Progenitor cell of endocrine pancreas (in vitro differentiated cells): ENCODE data around the gene BCL2. TPM values are rescaled to one million over a fixed set of nuclear protein-coding genes. Genes with fewer than 3 reads are reported as not detected.

Experiments used
- DNase-seq: peaks from one replicate; pipeline ENCODE4 v3.0.0; 2021; ENCODE audit warnings: low spot score; ENCODE audit not compliant: unreplicated experiment
- H3K27ac Mint-ChIP-seq: 2 replicates; pipeline ENCODE4 v1.8.0; 2021; ENCODE audit warnings: mild to moderate bottlenecking, moderate library complexity, mixed read lengths
- H3K27me3 Mint-ChIP-seq: 2 replicates; pipeline ENCODE4 v1.8.0; 2021; ENCODE audit warnings: mixed read lengths
- H3K36me3 Mint-ChIP-seq: 2 replicates; pipeline ENCODE4 v1.8.0; 2022; ENCODE audit warnings: mixed read lengths; ENCODE audit not compliant: insufficient read depth
- H3K4me1 Mint-ChIP-seq: 2 replicates; pipeline ENCODE4 v1.8.0; 2021; ENCODE audit warnings: low read depth, mixed read lengths
- H3K4me3 Mint-ChIP-seq: 2 replicates; pipeline ENCODE4 v1.8.0; 2021; ENCODE audit warnings: low read depth, mild to moderate bottlenecking, moderate library complexity, mixed read lengths
- H3K9me3 Mint-ChIP-seq: 2 replicates; pipeline ENCODE4 v1.8.0; 2021; ENCODE audit warnings: low read depth, mixed read lengths
- CTCF ChIP-seq: fragments of 200-600 bp; sonication (generic); IDR thresholded peaks from one replicate; pipeline ENCODE4 v1.5.0; 2021; ENCODE audit warnings: antibody characterized with exemption, mild to moderate bottlenecking; ENCODE audit not compliant: unreplicated experiment
- total RNA-seq: library from RNA; stranded (reverse); gene quantifications from 2 replicates; pipeline ENCODE4 v1.2.1, GENCODE V29; 2021

Gene BCL2
- total RNA-seq, 1 donor from 2014 or later, result 3.8 TPM

- no peaks in the 10 kb centered on the region for H3K27me3 Mint-ChIP-seq
- H3K27ac Mint-ChIP-seq, result no peak overlapping the region
Measured at GRCh38 chr18:63078471-63078870, 241.1 kb downstream of the BCL2 start.

GRCh38 chr18:63074981-63075404 is 244.6 kb downstream of the BCL2 start:
- peak overlapping the region; percentile 92 for H3K27ac Mint-ChIP-seq
- no peaks in the 10 kb centered on the region for H3K27me3 Mint-ChIP-seq
- TF ChIP-seq CTCF, result peak; percentile 8
- H3K4me3 Mint-ChIP-seq, result peak overlapping the region; percentile 76
- H3K4me1 Mint-ChIP-seq, result peaks cover 8% of the 10 kb centered on the region
- no peaks in the 10 kb centered on the region for H3K36me3 Mint-ChIP-seq
- peaks cover 3% of the 10 kb centered on the region for H3K9me3 Mint-ChIP-seq
- peak; percentile 61 for DNase-seq

More at GRCh38 chr18:63078471-63078870, 241.1 kb downstream of the BCL2 start:
- no peak for DNase-seq
- TF ChIP-seq CTCF, result no peak
- H3K4me1 Mint-ChIP-seq, result peaks cover 7% of the 10 kb centered on the region
- peaks cover 4% of the 10 kb centered on the region for H3K9me3 Mint-ChIP-seq
- no peak overlapping the region for H3K4me3 Mint-ChIP-seq
- H3K36me3 Mint-ChIP-seq, result no peaks in the 10 kb centered on the region

GRCh38 chr18:63073481-63073880 is 246.1 kb downstream of the BCL2 start:
- Mint-ChIP-seq H3K4me3 (no peak overlapping the region), H3K9me3 (no peaks in the 10 kb centered on the region)

More at GRCh38 chr18:63073481-63073880, 246.1 kb downstream of the BCL2 start:
- H3K27ac Mint-ChIP-seq, result no peak overlapping the region
- DNase-seq, result no peak
- no peak for TF ChIP-seq CTCF
- H3K4me1 Mint-ChIP-seq, result peaks cover 10% of the 10 kb centered on the region
- no peaks in the 10 kb centered on the region for H3K27me3 Mint-ChIP-seq
- H3K36me3 Mint-ChIP-seq, result no peaks in the 10 kb centered on the region

Other genes starting within 250 kb of the BCL2 start
- 38.1 and 38.7 TPM in 2 replicates for gene KDSR, start 47.4 kb upstream of the BCL2 start, total RNA-seq
- 49.1 and 56.4 TPM in 2 replicates for gene VPS4B, start 102.7 kb upstream of the BCL2 start, total RNA-seq
- 0.22 TPM in 1 of 2 replicates, not detected in the other for gene SERPINB5, start 157.2 kb upstream of the BCL2 start, total RNA-seq
- gene SERPINB12, start 222.6 kb upstream of the BCL2 start, total RNA-seq, result not detected in 2 replicates